MM.1S (cell line): ENCODE data around the gene PCNX1.
"Not testable (repeated sequence)": the region's sequence is repeated elsewhere in the genome, so short reads cannot be mapped to it uniquely, and the experiment has no call there.

Experiments used
- EZH2 ChIP-seq: fragments of 300-600 bp; sonication (generic); optimal IDR thresholded peaks from 2 replicates; pipeline ENCODE3; 2017; ENCODE audit warnings: low read depth, mild to moderate bottlenecking, antibody characterized with exemption, low read length, mixed read lengths
- EZH2phosphoT487 ChIP-seq: fragments of 300-600 bp; sonication (generic); IDR thresholded peaks from 2 replicates; pipeline ENCODE4 v1.6.1; 2018; ENCODE audit warnings: antibody characterized with exemption, low read length
- TF ChIP-seq, protein P1 (sequence below): fragments of 300-600 bp; sonication (generic); IDR thresholded peaks from 2 replicates; pipeline ENCODE4 v1.5.1; 2016; ENCODE audit warnings: antibody characterized with exemption, low read length, mixed read lengths

GRCh38 chr14:70941637-70942341 is 34.5 kb downstream of the PCNX1 start:
- TF ChIP-seq, protein P1, sequence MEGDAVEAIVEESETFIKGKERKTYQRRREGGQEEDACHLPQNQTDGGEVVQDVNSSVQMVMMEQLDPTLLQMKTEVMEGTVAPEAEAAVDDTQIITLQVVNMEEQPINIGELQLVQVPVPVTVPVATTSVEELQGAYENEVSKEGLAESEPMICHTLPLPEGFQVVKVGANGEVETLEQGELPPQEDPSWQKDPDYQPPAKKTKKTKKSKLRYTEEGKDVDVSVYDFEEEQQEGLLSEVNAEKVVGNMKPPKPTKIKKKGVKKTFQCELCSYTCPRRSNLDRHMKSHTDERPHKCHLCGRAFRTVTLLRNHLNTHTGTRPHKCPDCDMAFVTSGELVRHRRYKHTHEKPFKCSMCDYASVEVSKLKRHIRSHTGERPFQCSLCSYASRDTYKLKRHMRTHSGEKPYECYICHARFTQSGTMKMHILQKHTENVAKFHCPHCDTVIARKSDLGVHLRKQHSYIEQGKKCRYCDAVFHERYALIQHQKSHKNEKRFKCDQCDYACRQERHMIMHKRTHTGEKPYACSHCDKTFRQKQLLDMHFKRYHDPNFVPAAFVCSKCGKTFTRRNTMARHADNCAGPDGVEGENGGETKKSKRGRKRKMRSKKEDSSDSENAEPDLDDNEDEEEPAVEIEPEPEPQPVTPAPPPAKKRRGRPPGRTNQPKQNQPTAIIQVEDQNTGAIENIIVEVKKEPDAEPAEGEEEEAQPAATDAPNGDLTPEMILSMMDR = not testable (repeated sequence)
- TF ChIP-seq EZH2phosphoT487, EZH2: not testable (repeated sequence)
